ENCODE measurements around the gene GP5. TPM values are rescaled to one million over a fixed set of nuclear protein-coding genes. Genes with fewer than 3 reads are reported as not detected.

Gene GP5
- total and polyA plus RNA-seq, 4 donors = 0.03 to 3.3 (median 0.16) TPM

DNA sequence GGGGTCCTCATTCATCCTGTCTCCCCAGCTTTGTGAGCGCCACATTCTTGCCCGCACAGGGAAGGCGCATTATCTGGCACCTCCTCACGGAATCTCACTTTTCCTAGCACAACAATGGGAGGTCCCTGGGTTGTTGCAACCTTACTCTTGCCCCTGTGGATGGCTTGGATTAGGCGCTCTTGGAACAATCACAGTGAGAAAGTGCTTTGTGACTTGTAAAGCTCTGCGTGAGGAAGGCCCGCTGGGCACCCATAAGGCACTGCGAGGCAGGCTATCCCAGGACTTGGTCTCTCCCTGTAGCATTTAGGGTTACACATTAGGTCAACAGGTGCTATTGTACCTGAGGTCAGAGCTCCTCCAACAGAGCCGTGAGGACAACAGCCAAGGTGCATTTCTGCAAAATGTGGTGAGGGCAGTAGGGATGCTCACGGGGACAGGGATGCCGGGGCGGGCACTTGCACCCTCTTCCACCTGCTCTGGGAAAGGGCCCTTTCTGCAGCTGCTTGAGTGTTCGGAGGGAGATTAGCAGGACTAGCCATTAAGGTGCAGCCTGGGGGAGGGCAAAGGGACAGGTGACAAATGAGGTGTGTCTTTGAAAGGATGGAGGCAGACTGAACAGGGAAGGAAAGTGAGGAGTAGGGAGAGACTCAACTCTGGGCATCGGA is 15.7 kb downstream of the GP5 start:
- WGBS = 90% methylated on average over 14 of the region's 14 CpGs
- Histone ChIP-seq H3K27me3 (ENCODE audit: control insufficient read depth in 4 of 4, insufficient read depth in 4 of 4, low read length in 3 of 4) (no peaks in the 10 kb centered on the region), H3K27ac (ENCODE audit: low read depth in 1 of 2, low read length in 2 of 2) (no peak overlapping the region), H3K4me3 (ENCODE audit: low read depth in 1 of 3, low read length in 3 of 3) (no peak overlapping the region), H3K9me3 (ENCODE audit: control insufficient read depth in 4 of 4, low read length in 3 of 4) (no peaks in the 10 kb centered on the region), H3K9ac (ENCODE audit: low read depth in 1 of 2, low read length in 2 of 2) (no peak overlapping the region), H3K36me3 (ENCODE audit: control insufficient read depth in 4 of 4, insufficient read depth in 3 of 4, low read depth in 1 of 4, low read length in 3 of 4) (no peaks in the 10 kb centered on the region), H3K4me1 (ENCODE audit: control insufficient read depth in 4 of 4, insufficient read depth in 4 of 4, low read length in 3 of 4) (no peaks in the 10 kb centered on the region)
- DNase-seq (ENCODE audit: low spot score) = no peak
- TF ChIP-seq YY1 (IDR thresholded peaks at IDR 0.05) (no peak), SP1 (IDR thresholded peaks at IDR 0.05) (no peak), FOXA2 (IDR thresholded peaks at IDR 0.05) (no peak), ATF3 (IDR thresholded peaks at IDR 0.05) (no peak), HNF4G (IDR thresholded peaks at IDR 0.05) (no peak), RAD21 (IDR thresholded peaks at IDR 0.05) (no peak), RXRA (IDR thresholded peaks at IDR 0.05) (no peak), FOXA1 (IDR thresholded peaks at IDR 0.05) (no peak), GABPA (IDR thresholded peaks at IDR 0.05 in 1 of 2, conservative IDR thresholded peaks at IDR 0.05 in 1 of 2) (no peak), TAF1 (conservative IDR thresholded peaks at IDR 0.05) (no peak), NR2F2 (IDR thresholded peaks at IDR 0.05) (no peak), EGR1 (IDR thresholded peaks at IDR 0.05; ENCODE audit: low read depth in 2 of 2) (no peak), HNF4A (conservative IDR thresholded peaks at IDR 0.05) (no peak), JUND (IDR thresholded peaks at IDR 0.05) (no peak)
- TF ChIP-seq, protein P1, sequence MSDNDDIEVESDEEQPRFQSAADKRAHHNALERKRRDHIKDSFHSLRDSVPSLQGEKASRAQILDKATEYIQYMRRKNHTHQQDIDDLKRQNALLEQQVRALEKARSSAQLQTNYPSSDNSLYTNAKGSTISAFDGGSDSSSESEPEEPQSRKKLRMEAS (IDR thresholded peaks at IDR 0.05) = no peak
- TF ChIP-seq, protein P2, sequence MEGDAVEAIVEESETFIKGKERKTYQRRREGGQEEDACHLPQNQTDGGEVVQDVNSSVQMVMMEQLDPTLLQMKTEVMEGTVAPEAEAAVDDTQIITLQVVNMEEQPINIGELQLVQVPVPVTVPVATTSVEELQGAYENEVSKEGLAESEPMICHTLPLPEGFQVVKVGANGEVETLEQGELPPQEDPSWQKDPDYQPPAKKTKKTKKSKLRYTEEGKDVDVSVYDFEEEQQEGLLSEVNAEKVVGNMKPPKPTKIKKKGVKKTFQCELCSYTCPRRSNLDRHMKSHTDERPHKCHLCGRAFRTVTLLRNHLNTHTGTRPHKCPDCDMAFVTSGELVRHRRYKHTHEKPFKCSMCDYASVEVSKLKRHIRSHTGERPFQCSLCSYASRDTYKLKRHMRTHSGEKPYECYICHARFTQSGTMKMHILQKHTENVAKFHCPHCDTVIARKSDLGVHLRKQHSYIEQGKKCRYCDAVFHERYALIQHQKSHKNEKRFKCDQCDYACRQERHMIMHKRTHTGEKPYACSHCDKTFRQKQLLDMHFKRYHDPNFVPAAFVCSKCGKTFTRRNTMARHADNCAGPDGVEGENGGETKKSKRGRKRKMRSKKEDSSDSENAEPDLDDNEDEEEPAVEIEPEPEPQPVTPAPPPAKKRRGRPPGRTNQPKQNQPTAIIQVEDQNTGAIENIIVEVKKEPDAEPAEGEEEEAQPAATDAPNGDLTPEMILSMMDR (IDR thresholded peaks at IDR 0.05; ENCODE audit: low read depth, low read length, missing input control) = no peak
- TF ChIP-seq, protein P3, sequence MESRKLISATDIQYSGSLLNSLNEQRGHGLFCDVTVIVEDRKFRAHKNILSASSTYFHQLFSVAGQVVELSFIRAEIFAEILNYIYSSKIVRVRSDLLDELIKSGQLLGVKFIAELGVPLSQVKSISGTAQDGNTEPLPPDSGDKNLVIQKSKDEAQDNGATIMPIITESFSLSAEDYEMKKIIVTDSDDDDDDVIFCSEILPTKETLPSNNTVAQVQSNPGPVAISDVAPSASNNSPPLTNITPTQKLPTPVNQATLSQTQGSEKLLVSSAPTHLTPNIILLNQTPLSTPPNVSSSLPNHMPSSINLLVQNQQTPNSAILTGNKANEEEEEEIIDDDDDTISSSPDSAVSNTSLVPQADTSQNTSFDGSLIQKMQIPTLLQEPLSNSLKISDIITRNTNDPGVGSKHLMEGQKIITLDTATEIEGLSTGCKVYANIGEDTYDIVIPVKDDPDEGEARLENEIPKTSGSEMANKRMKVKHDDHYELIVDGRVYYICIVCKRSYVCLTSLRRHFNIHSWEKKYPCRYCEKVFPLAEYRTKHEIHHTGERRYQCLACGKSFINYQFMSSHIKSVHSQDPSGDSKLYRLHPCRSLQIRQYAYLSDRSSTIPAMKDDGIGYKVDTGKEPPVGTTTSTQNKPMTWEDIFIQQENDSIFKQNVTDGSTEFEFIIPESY (IDR thresholded peaks at IDR 0.05) = no peak
- TF ChIP-seq, protein P4, sequence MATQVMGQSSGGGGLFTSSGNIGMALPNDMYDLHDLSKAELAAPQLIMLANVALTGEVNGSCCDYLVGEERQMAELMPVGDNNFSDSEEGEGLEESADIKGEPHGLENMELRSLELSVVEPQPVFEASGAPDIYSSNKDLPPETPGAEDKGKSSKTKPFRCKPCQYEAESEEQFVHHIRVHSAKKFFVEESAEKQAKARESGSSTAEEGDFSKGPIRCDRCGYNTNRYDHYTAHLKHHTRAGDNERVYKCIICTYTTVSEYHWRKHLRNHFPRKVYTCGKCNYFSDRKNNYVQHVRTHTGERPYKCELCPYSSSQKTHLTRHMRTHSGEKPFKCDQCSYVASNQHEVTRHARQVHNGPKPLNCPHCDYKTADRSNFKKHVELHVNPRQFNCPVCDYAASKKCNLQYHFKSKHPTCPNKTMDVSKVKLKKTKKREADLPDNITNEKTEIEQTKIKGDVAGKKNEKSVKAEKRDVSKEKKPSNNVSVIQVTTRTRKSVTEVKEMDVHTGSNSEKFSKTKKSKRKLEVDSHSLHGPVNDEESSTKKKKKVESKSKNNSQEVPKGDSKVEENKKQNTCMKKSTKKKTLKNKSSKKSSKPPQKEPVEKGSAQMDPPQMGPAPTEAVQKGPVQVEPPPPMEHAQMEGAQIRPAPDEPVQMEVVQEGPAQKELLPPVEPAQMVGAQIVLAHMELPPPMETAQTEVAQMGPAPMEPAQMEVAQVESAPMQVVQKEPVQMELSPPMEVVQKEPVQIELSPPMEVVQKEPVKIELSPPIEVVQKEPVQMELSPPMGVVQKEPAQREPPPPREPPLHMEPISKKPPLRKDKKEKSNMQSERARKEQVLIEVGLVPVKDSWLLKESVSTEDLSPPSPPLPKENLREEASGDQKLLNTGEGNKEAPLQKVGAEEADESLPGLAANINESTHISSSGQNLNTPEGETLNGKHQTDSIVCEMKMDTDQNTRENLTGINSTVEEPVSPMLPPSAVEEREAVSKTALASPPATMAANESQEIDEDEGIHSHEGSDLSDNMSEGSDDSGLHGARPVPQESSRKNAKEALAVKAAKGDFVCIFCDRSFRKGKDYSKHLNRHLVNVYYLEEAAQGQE (IDR thresholded peaks at IDR 0.05) = no peak

Measured in liver (tissue), 9 donors.